Measurements from ENCODE around the gene PLEKHG5.

The PLEKHG5 gene, protein sequence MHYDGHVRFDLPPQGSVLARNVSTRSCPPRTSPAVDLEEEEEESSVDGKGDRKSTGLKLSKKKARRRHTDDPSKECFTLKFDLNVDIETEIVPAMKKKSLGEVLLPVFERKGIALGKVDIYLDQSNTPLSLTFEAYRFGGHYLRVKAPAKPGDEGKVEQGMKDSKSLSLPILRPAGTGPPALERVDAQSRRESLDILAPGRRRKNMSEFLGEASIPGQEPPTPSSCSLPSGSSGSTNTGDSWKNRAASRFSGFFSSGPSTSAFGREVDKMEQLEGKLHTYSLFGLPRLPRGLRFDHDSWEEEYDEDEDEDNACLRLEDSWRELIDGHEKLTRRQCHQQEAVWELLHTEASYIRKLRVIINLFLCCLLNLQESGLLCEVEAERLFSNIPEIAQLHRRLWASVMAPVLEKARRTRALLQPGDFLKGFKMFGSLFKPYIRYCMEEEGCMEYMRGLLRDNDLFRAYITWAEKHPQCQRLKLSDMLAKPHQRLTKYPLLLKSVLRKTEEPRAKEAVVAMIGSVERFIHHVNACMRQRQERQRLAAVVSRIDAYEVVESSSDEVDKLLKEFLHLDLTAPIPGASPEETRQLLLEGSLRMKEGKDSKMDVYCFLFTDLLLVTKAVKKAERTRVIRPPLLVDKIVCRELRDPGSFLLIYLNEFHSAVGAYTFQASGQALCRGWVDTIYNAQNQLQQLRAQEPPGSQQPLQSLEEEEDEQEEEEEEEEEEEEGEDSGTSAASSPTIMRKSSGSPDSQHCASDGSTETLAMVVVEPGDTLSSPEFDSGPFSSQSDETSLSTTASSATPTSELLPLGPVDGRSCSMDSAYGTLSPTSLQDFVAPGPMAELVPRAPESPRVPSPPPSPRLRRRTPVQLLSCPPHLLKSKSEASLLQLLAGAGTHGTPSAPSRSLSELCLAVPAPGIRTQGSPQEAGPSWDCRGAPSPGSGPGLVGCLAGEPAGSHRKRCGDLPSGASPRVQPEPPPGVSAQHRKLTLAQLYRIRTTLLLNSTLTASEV

DNA sequence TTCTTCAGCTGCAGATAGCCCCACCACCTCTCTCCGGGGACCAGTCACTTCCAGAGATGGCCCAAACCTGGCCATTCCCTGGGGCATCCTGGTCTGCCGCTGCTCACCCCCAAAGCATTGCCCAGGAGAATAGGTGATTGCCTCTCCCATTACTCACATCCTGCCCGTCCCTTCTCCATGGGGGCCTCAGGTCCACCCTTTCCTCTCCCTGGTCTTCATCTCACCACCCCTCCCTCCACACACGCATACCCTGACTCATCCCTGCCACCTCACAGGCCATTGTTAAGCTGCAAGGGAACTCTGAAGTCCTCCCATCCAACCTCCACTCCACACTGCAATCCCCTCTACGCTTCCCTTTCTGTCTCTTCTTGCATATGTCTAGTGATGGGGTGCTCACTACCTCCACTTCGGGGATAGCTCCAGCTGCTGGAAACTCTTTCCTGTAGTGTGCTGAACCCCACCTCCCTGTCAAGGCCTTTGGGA lies at the start of gene PLEKHG5:
Gene PLEKHG5, minus strand, starts transcription at position 188 of the 483 bp plus-strand sequence. CDS start 14,096 bp downstream, outside the sequence.
- DNase-seq (ENCODE audit: low read depth in 2 of 2), result peak; percentile 27 to 35

DNA sequence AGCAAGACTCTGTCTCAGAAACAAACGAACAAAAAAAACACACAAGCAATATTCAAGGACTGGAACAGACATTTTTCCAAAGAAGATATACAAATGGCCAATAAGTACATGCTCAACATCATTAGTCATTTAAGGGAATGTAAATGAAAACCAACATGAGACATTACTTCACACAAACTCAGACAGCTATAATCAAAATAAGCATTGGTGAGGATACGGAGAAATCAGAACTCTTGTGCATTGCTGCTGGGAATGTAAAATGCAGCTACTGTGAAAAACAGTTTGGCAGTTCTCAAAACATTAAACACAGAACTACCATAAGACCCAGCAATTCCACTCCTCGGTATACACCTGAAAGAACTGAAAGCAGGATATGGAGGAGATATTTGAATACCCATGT lies 47.5 kb upstream of the PLEKHG5 start:
- DNase-seq (ENCODE audit: low read depth in 2 of 2), result no peak

DNA sequence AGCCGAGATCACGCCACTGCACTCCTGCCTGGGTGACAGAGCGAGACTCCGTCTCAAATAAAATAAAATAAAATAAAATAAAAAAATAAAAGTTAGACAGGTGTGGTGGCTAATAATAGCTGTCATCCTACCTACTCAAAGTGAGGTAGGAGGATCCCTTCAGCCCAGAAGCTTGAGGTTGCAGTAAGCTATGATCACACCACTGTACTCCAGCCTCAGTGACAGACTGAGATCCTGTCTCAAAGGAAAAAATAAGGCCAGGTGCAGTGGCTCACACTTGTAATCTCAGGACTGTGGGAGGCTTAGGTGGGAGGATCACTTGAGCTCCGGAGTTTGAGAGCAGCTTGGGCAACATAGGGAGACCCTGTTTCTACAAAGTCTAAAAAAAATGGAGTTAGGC lies 44.8 kb upstream of the PLEKHG5 start:
- no peak for DNase-seq (ENCODE audit: low read depth in 2 of 2)

DNA sequence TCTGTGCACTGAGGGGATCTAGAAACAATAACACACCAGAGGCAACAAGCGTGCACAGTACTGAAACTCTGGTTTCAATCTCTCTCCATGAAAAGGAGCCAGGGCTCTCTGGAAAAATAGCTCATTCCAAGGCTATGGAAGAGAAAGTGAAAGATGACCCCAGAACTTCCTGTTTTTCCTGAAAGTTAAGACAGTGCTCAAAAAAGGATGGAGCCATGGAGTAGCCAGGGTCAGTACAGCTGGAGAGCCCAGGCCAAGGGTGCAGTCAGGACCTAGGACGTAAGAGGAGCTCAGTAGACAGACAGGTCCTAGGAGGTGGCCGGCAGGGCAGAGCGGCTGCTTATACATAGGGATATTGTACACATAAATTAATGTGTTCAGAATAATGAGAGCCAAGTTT lies 43.7 kb upstream of the PLEKHG5 start:
- DNase-seq (ENCODE audit: low read depth in 2 of 2), result no peak

DNA sequence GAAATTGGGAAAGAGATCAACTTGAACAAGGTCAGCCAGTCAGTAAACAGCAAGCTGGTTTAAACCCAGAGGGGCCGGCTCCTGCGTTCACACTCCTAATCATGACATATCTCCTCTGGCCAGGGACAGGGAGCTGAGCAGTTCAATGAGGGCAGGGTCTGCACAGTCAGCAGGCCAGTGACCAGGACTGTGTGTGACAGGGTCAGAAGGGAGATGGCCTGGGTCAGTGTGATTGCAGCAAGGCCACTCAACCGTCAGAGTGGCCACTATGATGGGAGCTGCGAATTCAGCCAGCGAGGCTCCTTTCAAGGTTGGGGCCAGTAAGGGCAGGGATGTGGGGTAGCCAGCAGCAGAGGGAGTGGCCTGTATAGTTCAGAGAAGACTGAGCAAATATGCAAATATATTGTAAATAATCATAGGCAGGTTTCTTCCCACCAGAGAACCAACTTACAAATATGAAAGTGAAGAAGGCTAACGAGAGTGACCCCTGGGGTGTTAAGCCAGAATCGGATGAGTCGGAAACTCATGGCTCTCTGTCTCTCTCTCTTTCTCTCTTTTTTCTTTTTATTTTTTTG lies 42.9 kb upstream of the PLEKHG5 start:
- no peak for DNase-seq (ENCODE audit: low read depth in 2 of 2)

DNA sequence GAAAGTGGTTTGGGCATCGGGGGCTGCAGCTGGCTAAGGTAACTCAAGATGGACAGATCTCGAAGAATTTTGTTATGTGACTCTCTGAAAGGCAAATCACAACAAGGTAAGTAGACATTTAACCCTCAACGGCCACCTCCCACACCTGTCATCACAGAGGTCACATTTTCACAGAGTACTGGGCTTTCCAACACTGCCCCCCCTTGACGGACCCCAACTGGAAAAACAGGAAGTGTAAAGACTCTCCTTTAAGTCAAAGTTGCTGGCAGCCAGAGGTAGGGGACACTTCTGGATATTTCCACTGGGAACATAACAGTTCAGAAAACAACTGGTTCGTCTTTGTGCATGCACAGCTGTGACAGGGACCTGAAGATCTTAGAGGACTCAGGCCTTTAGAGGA lies 40.5 kb upstream of the PLEKHG5 start:
- no peak for DNase-seq (ENCODE audit: low read depth in 2 of 2)

DNA sequence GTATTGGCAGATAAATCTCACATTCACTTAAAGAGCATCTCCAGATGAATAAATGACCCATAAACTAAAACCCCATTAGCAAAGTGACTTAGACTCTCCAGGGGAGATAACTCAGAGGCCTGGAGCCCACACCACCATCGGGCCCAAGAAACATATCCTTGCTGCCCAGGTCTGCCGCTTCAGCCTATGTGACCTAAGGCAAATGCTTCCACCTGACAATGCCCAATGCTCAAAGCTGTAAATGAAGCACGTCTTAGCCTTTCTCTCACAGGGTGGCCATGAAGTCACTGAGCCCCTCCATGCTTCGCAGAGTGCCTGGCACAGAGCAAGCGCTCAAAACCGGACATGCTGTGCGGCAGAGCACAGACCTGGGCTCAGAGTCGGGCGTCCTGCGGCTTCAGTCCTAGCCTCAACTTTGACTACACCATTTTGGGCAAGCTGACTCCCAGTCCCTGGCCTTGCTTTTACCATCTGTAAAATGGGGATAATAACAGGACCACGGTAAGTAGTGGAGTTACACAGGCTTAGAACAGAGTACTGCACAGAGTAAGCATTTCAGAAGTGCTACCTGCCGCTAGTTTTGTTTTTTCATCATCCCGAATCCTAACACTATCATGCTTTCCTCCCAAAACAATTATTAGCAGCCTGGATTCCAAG lies 39.2 kb upstream of the PLEKHG5 start:
- DNase-seq (ENCODE audit: low read depth in 2 of 2), result no peak

DNA sequence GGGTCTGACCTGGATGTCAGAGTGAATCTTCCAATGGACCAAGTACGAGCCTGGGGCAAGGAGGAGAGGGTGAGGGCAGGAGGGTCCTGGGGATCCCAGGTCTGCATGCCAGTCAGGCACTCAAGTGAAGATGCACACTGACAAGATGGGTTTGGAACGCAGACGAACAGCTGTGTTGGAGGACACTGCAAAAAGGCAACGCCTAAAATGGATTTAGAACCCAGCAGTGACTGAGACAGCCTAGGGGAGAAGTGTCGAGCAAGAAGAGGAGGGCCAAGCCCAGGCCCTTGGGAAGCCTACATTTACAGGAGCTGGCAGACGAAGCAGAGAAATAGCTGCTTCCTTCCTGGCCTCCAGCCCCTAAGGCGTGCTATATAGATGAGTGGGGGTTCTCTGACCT lies 37.0 kb upstream of the PLEKHG5 start:
- no peak for DNase-seq (ENCODE audit: low read depth in 2 of 2)

DNA sequence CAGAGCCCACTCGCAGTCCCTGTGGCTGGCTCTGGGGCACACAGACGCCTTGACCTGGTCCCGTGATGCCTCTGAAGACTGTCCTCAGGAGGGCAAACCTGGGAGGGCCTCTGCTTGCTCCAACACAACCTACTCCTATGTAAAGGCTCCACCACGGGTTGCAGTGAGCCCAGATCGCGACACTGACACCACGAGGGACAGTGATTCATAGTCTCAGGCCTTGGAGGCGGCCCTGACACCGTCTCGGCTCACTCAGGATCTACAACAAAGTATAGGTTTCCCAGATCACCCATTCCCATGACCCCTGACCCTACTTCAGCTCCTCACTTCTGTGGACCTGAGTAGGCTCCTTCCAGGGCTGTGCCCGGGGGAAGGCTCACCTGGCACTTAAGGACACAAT lies 34.8 kb upstream of the PLEKHG5 start:
- DNase-seq (ENCODE audit: low read depth in 2 of 2), result no peak

DNA sequence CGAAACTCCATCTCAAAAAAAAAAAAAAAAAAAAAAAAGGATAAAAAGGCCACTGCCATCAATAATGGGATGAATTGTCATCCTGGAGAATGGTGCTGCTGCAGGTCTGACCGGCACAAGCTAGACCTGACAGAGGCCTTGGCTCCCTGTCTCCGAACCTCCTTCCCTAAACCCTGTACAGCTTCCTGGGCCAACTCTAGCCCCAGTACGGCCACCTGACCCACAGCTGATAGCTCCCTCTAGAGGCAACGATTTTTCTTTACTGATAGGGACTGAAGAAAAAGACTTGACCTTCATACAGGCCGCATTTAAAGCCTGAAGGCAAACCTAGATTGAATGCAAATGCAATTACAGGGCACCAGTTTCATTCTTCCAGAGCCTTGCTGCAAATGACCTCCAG lies 32.1 kb upstream of the PLEKHG5 start:
- DNase-seq (ENCODE audit: low read depth in 2 of 2), result no peak

DNA sequence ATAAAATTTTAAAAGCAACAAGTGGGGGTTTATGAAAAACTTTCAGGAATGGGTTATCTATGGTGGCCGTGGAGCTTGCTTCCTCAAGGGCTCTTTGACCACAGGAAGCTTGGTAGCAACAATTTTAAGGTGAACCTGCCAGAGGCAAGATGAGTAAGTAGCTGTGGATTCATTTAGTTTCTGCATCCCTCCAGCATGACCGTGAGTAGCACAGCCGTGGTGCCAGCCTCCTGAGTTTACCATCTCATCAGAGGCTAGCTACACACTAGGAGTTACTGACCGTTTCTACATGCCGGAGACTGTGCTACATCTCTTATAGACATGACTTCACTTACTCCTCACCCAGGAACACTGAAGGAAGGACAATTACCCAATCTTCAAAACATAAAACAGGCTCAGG lies 30.1 kb upstream of the PLEKHG5 start:
- DNase-seq (ENCODE audit: low read depth in 2 of 2), result no peak

DNA sequence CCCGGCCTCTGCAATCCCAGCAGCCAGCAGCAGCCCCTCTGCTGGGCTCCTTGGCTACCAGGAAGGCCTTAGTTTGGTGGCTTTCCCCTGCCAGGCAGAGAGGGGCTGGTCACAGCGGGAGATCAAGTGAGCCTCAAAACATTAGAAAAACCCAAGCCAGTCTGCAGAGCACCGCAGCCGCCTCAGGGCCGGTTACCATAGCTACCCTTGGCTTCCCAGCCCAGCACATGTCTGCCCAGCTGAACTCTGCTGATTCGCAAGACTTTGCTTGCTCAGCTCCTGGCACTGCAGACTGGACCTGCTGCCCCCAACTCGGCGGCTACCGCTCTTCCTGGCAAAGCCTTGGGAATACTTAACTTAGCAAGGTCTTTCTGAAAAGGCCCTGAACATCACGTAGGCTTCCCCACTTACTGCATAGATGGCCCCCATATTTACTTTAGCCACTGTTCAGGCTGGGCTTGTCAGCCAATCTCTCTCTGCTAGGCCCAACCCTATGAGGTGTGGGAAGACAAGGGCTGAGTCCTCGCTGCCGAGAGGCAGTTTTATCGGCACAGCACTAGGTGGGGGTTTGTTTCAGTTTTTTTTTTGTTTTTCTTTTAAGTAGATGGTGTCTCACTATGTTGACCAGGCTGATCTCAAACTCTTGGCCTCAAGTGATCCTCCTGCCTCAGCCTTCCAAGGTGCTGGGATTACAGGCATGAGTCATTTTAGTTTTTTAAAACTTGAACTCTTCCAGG lies 28.6 kb upstream of the PLEKHG5 start:
- no peak for DNase-seq (ENCODE audit: low read depth in 2 of 2)

DNA sequence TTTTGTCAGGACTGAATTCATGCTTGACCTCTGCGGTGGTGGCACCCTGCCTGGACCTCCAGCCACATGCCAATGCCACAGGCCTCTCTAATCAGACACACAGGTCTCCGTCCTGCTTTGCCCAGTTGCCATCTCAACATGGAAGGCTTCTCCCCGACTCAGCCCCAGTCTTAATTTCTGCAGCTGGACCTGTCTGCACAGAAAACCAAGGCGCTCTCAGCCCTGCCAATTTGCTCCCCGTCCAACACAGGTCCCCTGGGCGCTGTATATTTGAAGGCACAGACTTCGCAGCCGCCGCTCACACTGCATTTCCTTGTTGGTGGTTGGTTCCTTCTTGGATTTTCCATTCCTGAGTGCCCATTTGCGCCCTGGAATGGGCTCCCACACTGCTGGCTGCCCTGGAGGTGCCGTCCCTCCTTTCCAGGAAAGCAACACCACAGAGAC lies 28.0 kb upstream of the PLEKHG5 start:
- DNase-seq (ENCODE audit: low read depth in 2 of 2), result no peak

DNA sequence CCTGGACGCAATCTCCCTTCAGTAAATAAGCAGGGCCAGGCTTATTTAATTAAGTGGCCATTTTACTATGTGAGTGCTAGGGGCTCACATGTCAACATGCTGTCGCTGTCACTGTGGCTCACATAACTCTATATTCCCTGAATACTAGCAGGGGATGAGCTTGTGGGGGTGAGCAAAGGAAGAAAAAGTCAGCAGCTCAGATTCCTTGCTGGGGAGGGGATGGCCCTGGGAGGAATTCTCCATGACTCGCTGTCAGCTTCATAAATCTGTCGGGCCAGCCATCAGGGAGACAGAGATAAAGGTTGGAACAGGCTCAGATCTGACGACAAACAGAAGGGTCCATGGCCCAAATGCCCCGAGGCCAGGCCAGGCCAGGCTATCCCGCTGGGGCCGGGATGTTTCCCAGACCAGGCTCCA lies 26.0 kb upstream of the PLEKHG5 start:
- no peak for DNase-seq (ENCODE audit: low read depth in 2 of 2)

DNA sequence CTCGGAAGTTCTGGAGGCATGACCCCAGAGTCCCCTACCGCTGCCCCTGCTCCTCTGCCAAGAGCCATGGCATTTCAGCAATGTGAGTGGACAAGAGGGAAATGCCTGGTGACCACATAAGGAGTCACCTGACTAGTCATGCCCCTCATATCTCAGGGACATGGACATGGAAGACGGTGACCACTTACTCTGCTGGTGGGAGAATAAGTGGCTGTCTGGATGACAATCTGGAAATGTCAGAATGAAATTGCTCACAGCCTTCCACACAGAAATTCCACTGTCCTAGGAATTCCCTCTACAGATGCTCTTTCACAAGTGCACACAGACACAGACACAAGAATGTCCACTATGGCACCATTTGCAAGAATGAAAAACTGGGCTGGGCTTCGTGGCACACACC lies 24.3 kb upstream of the PLEKHG5 start:
- DNase-seq (ENCODE audit: low read depth in 2 of 2), result no peak

DNA sequence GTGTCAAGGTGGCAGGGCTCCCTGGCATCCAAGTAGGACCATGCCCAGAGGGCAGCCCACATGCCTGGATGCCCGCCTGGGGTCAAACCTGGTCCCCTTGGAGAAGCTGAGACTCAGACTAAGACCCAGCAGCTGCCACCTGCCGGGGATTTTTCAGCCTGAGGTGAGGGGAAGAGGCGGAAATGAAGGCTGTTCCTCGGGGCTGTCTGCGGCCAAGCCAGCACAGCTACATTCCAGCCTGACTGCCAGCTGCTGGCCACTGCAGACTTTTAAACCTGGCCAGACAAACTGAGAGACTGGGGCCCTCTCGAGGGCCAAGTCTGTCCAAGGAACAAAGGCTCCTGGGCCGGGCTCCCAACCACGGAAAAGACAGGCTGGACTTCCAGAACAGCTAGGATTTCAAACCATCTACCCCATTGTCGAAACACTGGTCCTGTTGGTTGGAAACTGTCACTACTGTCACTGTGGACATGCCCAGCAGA lies 21.9 kb upstream of the PLEKHG5 start:
- no peak for DNase-seq (ENCODE audit: low read depth in 2 of 2)

DNA sequence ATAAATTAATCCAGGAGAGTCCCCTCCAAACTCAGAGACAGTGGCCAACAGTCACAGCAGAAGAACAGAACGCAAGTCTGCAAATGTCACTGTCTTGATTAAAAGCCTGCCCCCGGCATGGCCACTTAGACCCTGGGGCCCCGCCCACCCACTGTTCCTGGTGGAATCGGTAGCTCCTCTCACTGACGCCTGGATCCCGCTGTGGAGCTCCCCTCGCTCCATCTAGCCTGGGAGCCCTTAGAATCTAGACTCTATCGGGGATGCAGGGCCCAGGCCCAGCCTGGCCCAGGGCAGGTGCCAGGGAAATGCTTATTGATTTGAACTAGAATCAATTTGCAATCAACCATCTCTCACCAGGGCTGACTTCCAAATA lies 21.4 kb upstream of the PLEKHG5 start:
- no peak for DNase-seq (ENCODE audit: low read depth in 2 of 2)

DNA sequence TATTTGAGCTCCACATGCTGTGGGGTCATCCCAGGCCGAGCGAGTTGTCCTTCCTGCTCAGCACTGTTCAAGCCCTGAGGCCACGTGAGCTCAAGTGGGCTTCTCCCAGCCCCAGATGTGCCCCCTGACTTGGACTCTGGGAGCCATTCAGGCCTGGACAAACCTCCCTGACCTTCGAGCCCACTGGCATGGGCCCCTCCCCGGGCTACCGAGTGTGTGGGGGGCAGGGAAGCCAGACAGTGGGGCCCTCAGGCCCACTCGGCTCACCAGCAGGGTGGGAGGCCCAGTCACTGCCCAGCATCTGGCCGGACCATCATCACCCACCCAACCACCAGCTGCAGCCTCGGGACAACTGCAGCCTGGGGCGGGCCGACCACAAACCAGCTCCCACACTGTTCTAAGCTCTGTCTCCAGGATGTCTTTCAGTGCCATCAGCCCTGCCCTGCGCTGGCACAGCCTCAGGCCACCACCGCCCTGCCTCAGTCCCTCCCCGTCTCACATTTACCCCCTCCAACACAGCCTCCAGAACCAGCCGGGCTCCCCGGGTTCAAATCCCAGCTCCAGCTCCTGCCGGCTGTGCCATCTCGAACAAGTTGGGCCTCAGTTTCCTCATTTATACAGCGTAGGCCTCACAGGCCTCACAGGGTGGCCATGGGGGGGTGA lies 20.9 kb upstream of the PLEKHG5 start:
- no peak for DNase-seq (ENCODE audit: low read depth in 2 of 2)

DNA sequence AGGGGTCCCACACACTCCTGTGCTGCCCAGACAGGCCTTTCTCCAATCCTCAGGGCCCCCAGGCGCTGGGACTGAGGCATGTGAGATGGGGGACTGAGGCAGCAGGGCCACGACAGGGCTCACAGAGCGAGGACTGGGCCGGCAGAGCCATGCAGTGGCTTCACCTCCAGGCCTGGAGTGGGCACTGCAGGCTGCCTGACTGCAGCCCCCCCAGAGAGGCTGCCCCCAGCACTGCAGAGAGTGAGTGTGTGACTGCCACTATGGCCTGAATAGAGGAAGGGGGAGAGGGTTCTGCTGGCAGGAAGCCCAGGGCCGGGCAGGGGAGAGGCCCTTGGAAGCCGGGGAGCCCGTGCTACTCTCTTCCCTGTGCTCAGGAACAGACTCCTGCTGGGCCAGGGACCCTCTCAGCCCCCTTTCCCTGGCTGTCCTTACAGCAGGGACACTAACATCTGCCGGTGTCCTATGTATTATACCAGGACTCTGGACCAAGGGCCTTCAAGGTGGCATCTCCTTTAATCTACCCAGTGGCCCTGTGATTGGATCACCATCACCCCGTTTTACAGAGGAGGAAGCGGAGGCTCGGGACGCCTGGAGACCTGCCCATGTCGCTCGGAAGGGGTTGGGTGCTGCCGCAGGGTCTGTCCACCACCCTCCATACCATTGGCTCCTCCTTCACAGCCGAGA lies 20.2 kb upstream of the PLEKHG5 start:
- DNase-seq (ENCODE audit: low read depth in 2 of 2), result no peak

DNA sequence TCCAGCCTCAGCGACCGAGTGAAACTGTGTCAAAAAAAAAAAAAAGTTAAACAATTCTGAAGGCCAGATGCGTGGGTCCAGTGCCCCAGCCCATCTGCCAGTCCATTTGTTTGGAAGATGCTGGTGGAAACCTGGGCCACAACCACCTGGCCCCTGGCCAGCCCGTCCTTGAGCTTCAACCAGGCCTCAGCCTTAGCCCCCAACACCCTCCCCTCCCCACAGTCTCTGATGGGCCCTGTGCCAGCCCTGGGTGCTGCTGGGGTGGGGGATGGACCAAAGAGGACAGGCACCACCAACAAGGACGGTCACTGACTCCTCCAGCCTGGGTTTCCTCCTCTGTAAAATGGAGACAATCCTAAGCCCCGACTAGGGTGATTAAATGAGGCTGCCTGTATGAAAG lies 19.6 kb upstream of the PLEKHG5 start:
- no peak for DNase-seq (ENCODE audit: low read depth in 2 of 2)

All from fibroblast of skin of left biceps (primary cell).